NT2/D1 (cell line): ENCODE results near the gene ARAF.

Experiments
- SUZ12 ChIP-seq: IDR thresholded peaks from 2 replicates; pipeline ENCODE4 v1.6.1; 2011; ENCODE audit not compliant: insufficient read length, insufficient read depth; ENCODE audit errors: extremely low read depth
- YY1 ChIP-seq: IDR thresholded peaks from 2 replicates; pipeline ENCODE4 v1.6.1; 2011; ENCODE audit not compliant: insufficient read length, insufficient read depth
- ZNF274 ChIP-seq: IDR thresholded peaks from 2 replicates; pipeline ENCODE4 v1.6.1; 2011; ENCODE audit warnings: mild to moderate bottlenecking, low read depth, low read length

GRCh38 chrX:47585273-47585672 lies 24.3 kb downstream of the ARAF start:
- TF ChIP-seq SUZ12: no peak
- no peak for TF ChIP-seq YY1
- TF ChIP-seq ZNF274: no peak
